HepG2 (cell line): ENCODE data around the gene PDZRN4. TPM values are rescaled to one million over a fixed set of nuclear protein-coding genes. Genes with fewer than 3 reads are reported as not detected.

Experiments used
- ATAC-seq: fragments of 200-7000 bp; cut with Tn5 transposase; 3 replicates; pipeline ENCODE4 v1.9.1; 2020; ENCODE audit warnings: mild to moderate bottlenecking, moderate library complexity
- BruUV-seq: library from RNA; stranded (reverse); fragments of 400-500 nt; replicated peaks from 2 replicates; lab custom pipeline; 2021; lab: Mats Ljungman, UMichigan
- CTCF ChIA-PET: fragments of 300-600 bp; formaldehyde crosslinking; extraction: SDS; loops from one replicate; lab custom pipeline; 2021; ENCODE audit warnings: low total read pairs, inconsistent platforms, low intra/inter-chr PET ratio; lab: Yijun Ruan, JAX
- POLR2A ChIA-PET: fragments of 350-600 bp; sonication (Branson Sonifier 250); formaldehyde crosslinking; loops from one replicate; lab custom pipeline; 2020; ENCODE audit warnings: antibody characterized with exemption, inconsistent platforms; lab: Yijun Ruan, JAX
- DNase-seq: peaks from one replicate; pipeline ENCODE4 v3.0.0-alpha.2; 2015; ENCODE audit warnings: low spot score
- FAIRE-seq: peaks from 3 replicates; lab custom pipeline; 2011; peaks lifted over from hg19 to GRCh38; lab: Jason Lieb, UNC
- H2AFZ ChIP-seq: one replicate; pipeline ENCODE4 v1.6.1; 2011; ENCODE audit warnings: low read length, inconsistent platforms
- H3K27ac ChIP-seq: fragments of 300-600 bp; 3 replicates; pipeline ENCODE4 v1.8.0; 2011; ENCODE audit warnings: mixed run types, mild to moderate bottlenecking, mixed read lengths, low read length, inconsistent platforms; ENCODE audit not compliant: insufficient read depth; ENCODE audit errors: extremely low read length
- H3K27me3 ChIP-seq, 2 experiments: fragments of 200-600 bp in 1 of 2; 2 replicates in 1 of 2; 3 replicates in 1 of 2; pipeline versions ENCODE4 v1.6.0 to v1.8.0; 2011; ENCODE audit warnings: low read length in 2 of 2, mild to moderate bottlenecking in 2 of 2, moderate library complexity in 2 of 2, inconsistent platforms in 1 of 2; ENCODE audit not compliant: insufficient read depth in 2 of 2, control insufficient read depth in 1 of 2
- H3K36me3 ChIP-seq, 2 experiments: fragments of 200-600 bp in 1 of 2; replicated peaks in 1 of 2; 2 replicates in 1 of 2; 3 replicates in 1 of 2; pipeline versions ENCODE4 v1.5.1 to v1.8.0; 2011; ENCODE audit warnings: low read length in 2 of 2, inconsistent platforms in 1 of 2; ENCODE audit not compliant: insufficient read depth in 2 of 2, control insufficient read depth in 1 of 2
- H3K4me1 ChIP-seq: 2 replicates; pipeline ENCODE4 v1.5.1; 2012; ENCODE audit warnings: low read length, inconsistent platforms; ENCODE audit not compliant: insufficient read depth
- H3K4me2 ChIP-seq: 2 replicates; pipeline ENCODE4 v1.6.0; 2011; ENCODE audit warnings: low read depth, low read length, inconsistent platforms
- H3K4me3 ChIP-seq, 3 experiments: fragments of 200-600 bp in 1 of 3; sonication (generic), shearing (Covaris generic) in 1 of 3; replicated peaks in 1 of 3; 2 replicates each; pipeline ENCODE4 v1.5.1; 2011 to 2016; ENCODE audit warnings: low read length in 3 of 3, inconsistent platforms in 2 of 3, low read depth in 2 of 3, mild to moderate bottlenecking in 2 of 3, control low read depth in 1 of 3, mixed read lengths in 1 of 3; ENCODE audit not compliant: insufficient read depth in 1 of 3
- H3K79me2 ChIP-seq: one replicate; pipeline ENCODE4 v1.6.1; 2011; ENCODE audit warnings: low read length, inconsistent platforms; ENCODE audit not compliant: insufficient read depth
- H3K9ac ChIP-seq: 2 replicates; pipeline ENCODE4 v1.6.0; 2011; ENCODE audit warnings: mild to moderate bottlenecking, low read depth, low read length, inconsistent platforms; ENCODE audit not compliant: insufficient read depth
- H3K9me3 ChIP-seq: 2 replicates; pipeline ENCODE4 v1.5.1; 2012; ENCODE audit warnings: mild to moderate bottlenecking, low read length
- H4K20me1 ChIP-seq: 2 replicates; pipeline ENCODE4 v1.6.0; 2011; ENCODE audit warnings: inconsistent platforms, mild to moderate bottlenecking, low read length, moderate library complexity; ENCODE audit not compliant: insufficient read depth
- ARID4A ChIP-seq: sonication (generic); formaldehyde crosslinking; IDR thresholded peaks from 2 replicates; pipeline ENCODE4 v1.5.0; 2020; ENCODE audit warnings: mild to moderate bottlenecking, missing genetic modification reagents, borderline replicate concordance
- FOXA3 ChIP-seq: IDR thresholded peaks from 2 replicates; pipeline ENCODE4 v1.6.1; 2016; ENCODE audit warnings: missing genetic modification reagents, missing compliant biosample characterization
- FOXO1 ChIP-seq: sonication (generic); formaldehyde crosslinking; IDR thresholded peaks from 2 replicates; pipeline ENCODE4 v1.4.0; 2020; ENCODE audit warnings: missing genetic modification reagents
- HOXA9 ChIP-seq: sonication (generic); formaldehyde crosslinking; IDR thresholded peaks from 2 replicates; pipeline ENCODE4 v1.8.1; 2022; ENCODE audit warnings: missing genetic modification reagents, mild to moderate bottlenecking, moderate library complexity, borderline replicate concordance
- MXD1 ChIP-seq: sonication (generic); formaldehyde crosslinking; IDR thresholded peaks from 2 replicates; pipeline ENCODE4 v1.4.0; 2020; ENCODE audit warnings: mild to moderate bottlenecking, missing genetic modification reagents
- NBN ChIP-seq: fragments of 450-650 bp; conservative IDR thresholded peaks from 2 replicates; pipeline ENCODE4 v1.6.1; 2017
- PHF21A ChIP-seq: sonication (generic); formaldehyde crosslinking; IDR thresholded peaks from 2 replicates; pipeline ENCODE4 v1.5.0; 2020; ENCODE audit warnings: mild to moderate bottlenecking, missing genetic modification reagents
- RFXAP ChIP-seq: sonication (generic); formaldehyde crosslinking; IDR thresholded peaks from 2 replicates; pipeline ENCODE4 v1.4.0; 2020; ENCODE audit warnings: missing genetic modification reagents, borderline replicate concordance
- SATB2 ChIP-seq: sonication (generic); formaldehyde crosslinking; IDR thresholded peaks from 2 replicates; pipeline ENCODE4 v1.5.0; 2020; ENCODE audit warnings: missing genetic modification reagents
- SOX13 ChIP-seq, 3 experiments: fragments of 450-650 bp in 1 of 3; sonication (generic) in 1 of 3; formaldehyde crosslinking in 1 of 3; IDR thresholded peaks in 2 of 3; conservative IDR thresholded peaks in 1 of 3; 2 replicates each; pipeline versions ENCODE4 v1.5.0 to v1.6.1; 2016 to 2020; ENCODE audit warnings: antibody characterized with exemption in 1 of 3, mild to moderate bottlenecking in 1 of 3, missing compliant biosample characterization in 1 of 3, missing genetic modification reagents in 1 of 3, moderate library complexity in 1 of 3
- TBX3 ChIP-seq: fragments of 450-650 bp; IDR thresholded peaks from 2 replicates; pipeline ENCODE4 v1.6.1; 2017; ENCODE audit warnings: antibody characterized with exemption, mild to moderate bottlenecking, inconsistent platforms, borderline replicate concordance
- ZBTB39 ChIP-seq: sonication (generic); formaldehyde crosslinking; IDR thresholded peaks from 2 replicates; pipeline ENCODE4 v1.5.0; 2020; ENCODE audit warnings: missing genetic modification reagents
- ZBTB42 ChIP-seq: sonication (generic); formaldehyde crosslinking; IDR thresholded peaks from 2 replicates; pipeline ENCODE4 v1.5.0; 2020; ENCODE audit warnings: mild to moderate bottlenecking, missing genetic modification reagents
- ZNF446 ChIP-seq: sonication (generic); formaldehyde crosslinking; IDR thresholded peaks from 2 replicates; pipeline ENCODE4 v1.5.0; 2020; ENCODE audit warnings: mild to moderate bottlenecking, missing genetic modification reagents
- ZNF562 ChIP-seq: sonication (generic); formaldehyde crosslinking; IDR thresholded peaks from 2 replicates; pipeline ENCODE4 v1.8.0; 2022; ENCODE audit warnings: missing genetic modification reagents, borderline replicate concordance
- ZNF605 ChIP-seq: sonication (generic); formaldehyde crosslinking; IDR thresholded peaks from 2 replicates; pipeline ENCODE4 v1.8.0; 2022; ENCODE audit warnings: mild to moderate bottlenecking, missing genetic modification reagents
- ZNF883 ChIP-seq: sonication (generic); formaldehyde crosslinking; IDR thresholded peaks from 2 replicates; pipeline ENCODE4 v1.5.1; 2020; ENCODE audit warnings: mild to moderate bottlenecking, missing genetic modification reagents; ENCODE audit errors: not compliant biosample characterization
- ZZZ3 ChIP-seq: sonication (generic); formaldehyde crosslinking; IDR thresholded peaks from 2 replicates; pipeline ENCODE4 v1.4.0; 2020; ENCODE audit warnings: missing genetic modification reagents, mild to moderate bottlenecking, borderline replicate concordance
- in situ Hi-C: cut with HindIII; loops from 2 replicates; pipeline ENCODE4 v1.10.0; 2017; ENCODE audit warnings: low pct_unique_long_range_greater_than_20kb; ENCODE audit not compliant: extremely low pct_ligation_motif_present
- intact Hi-C: fragments of 100-400 bp; cut with micrococcal nuclease; formaldehyde crosslinking; loops from one replicate; pipeline ENCODE4 v1.10.0; 2022; ENCODE audit not compliant: unreplicated experiment
- polyA plus RNA-seq, 8 experiments: library from polyadenylated mRNA; depleted of rRNA in 3 of 8; stranded (reverse) in 7 of 8; unstranded in 1 of 8; fragments of >200 nt; fragmentation: Illumina TruSeq in 4 of 8; extraction: Trizol in 4 of 8; gene quantifications; 2 replicates each; pipeline versions ENCODE4 v1.2.1 to v1.2.3, GENCODE V29; 2011 to 2016; ENCODE audit warnings: low read depth in 4 of 8, missing spikeins in 1 of 8, mixed read lengths in 1 of 8; ENCODE audit not compliant: insufficient read depth in 1 of 8
- total RNA-seq, 5 experiments: library from RNA; depleted of rRNA; stranded (reverse); fragments of >200 nt; fragmentation: Illumina TruSeq; extraction: Trizol; gene quantifications; 2 replicates each; pipeline ENCODE4 v1.2.3, GENCODE V29; 2016; ENCODE audit warnings: low read depth in 1 of 5

The PDZRN4 gene
- total and polyA plus RNA-seq, 2 of the 13 experiments (the other 11 are each of a cell fraction or from before 2014, with no cell fraction given): not detected

- TF ChIP-seq ZBTB39 (CRISPR knock-in tag): no peak
- TF ChIP-seq SOX13 (IDR thresholded peaks at IDR 0.05): no peak
- no peak for TF ChIP-seq SOX13 (CRISPR knock-in tag; conservative IDR thresholded peaks at IDR 0.05 in 1 of 2, IDR thresholded peaks at IDR 0.05 in 1 of 2)
- no peak for TF ChIP-seq FOXO1 (CRISPR knock-in tag)
- no peak for TF ChIP-seq ZNF446 (CRISPR knock-in tag)
- TF ChIP-seq TBX3: no peak
- TF ChIP-seq ZZZ3: no peak
- no peak for TF ChIP-seq ZNF883 (CRISPR knock-in tag)
- no peak for TF ChIP-seq ZNF562 (CRISPR knock-in tag)
- TF ChIP-seq PHF21A: no peak
- TF ChIP-seq RFXAP (CRISPR knock-in tag): no peak
- no peak for TF ChIP-seq ZBTB42 (CRISPR knock-in tag)
- TF ChIP-seq ARID4A (CRISPR knock-in tag): no peak
- no peak for TF ChIP-seq FOXA3 (CRISPR knock-in tag)
- TF ChIP-seq MXD1: no peak
- no peak for TF ChIP-seq HOXA9 (CRISPR knock-in tag)
- TF ChIP-seq ZNF605 (CRISPR knock-in tag): no peak
- no peak for TF ChIP-seq NBN
- no peak for TF ChIP-seq SATB2 (CRISPR knock-in tag)
- H3K4me1 ChIP-seq: no peaks in the 10 kb centered on the region
- no peak overlapping the region for H3K27ac ChIP-seq
- H3K36me3 ChIP-seq: no peaks in the 10 kb centered on the region
- ChIA-PET CTCF (no interaction called here), POLR2A (no interaction called here)
- H3K79me2 ChIP-seq: no peaks in the 10 kb centered on the region
- H3K27me3 ChIP-seq: no peaks in the 10 kb centered on the region
- no peak for ATAC-seq
- no peak overlapping the region for H2AFZ ChIP-seq
- no peaks in the 10 kb centered on the region for H3K9me3 ChIP-seq
- no peak overlapping the region for H3K4me2 ChIP-seq
- intact Hi-C loops (no loop called here), in situ Hi-C loops (no loop called here)
- DNase-seq: no peak
- no TSS peak for BruUV-seq
- H3K9ac ChIP-seq: no peak overlapping the region
- no peaks in the 10 kb centered on the region for H4K20me1 ChIP-seq
- no peak for FAIRE-seq
- H3K4me3 ChIP-seq: no peak overlapping the region
These were observed 431.6 kb downstream of the PDZRN4 start for GRCh38 chr12:41619705-41620104.
